IPS-20b (cell line): ENCODE data around the gene NAALADL1.
A peak's percentile ranks its signal among the peaks of the same experiment; 100 is the strongest.

Experiments used
- H3K27ac ChIP-seq: one replicate; pipeline ENCODE4 v1.5.1; 2013; ENCODE audit warnings: low read length
- H3K27me3 ChIP-seq: 2 replicates; pipeline ENCODE4 v1.6.1; 2013; ENCODE audit warnings: mild to moderate bottlenecking, low read length, inconsistent platforms; ENCODE audit not compliant: insufficient read depth
- H3K36me3 ChIP-seq: 2 replicates; pipeline ENCODE4 v1.6.1; 2013; ENCODE audit warnings: low read depth, mild to moderate bottlenecking, inconsistent platforms, low read length, moderate library complexity; ENCODE audit not compliant: insufficient read depth
- H3K4me1 ChIP-seq: 2 replicates; pipeline ENCODE4 v1.6.1; 2013; ENCODE audit warnings: mild to moderate bottlenecking, control low read depth, inconsistent platforms, low read length, moderate library complexity; ENCODE audit not compliant: insufficient read depth
- H3K4me3 ChIP-seq: 2 replicates; pipeline ENCODE4 v1.5.1; 2013; ENCODE audit warnings: mild to moderate bottlenecking, low read length, inconsistent platforms
- H3K9ac ChIP-seq: 2 replicates; pipeline ENCODE4 v1.6.1; 2013; ENCODE audit warnings: low read depth, mild to moderate bottlenecking, inconsistent platforms, low read length, moderate library complexity
- H3K9me3 ChIP-seq: 2 replicates; pipeline ENCODE4 v1.6.1; 2013; ENCODE audit warnings: mild to moderate bottlenecking, low read depth, low read length, inconsistent platforms; ENCODE audit not compliant: insufficient read depth

NAALADL1 gene

DNA sequence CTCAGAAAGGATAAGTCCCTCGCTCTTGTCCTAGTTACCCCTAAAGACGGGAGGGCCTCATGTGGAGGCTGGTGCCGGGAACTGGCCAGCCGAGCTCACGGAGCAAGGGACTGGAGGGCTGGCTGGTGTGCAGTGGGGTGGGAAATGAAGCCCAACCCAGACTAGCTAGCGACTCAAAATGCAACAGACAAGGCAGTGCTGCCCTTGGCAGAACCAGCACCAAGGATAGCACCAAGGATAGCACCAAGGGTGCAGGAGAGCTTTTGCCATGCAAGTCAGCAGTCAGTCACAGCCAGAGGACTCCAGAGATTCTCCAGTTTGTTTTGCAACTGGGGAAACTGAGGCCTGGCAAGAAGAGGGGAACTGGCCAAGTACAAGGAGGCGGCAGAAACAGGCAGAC, 55.1 kb downstream of the NAALADL1 start:
- Histone ChIP-seq H3K27me3 (no peaks in the 10 kb centered on the region), H3K4me1 (no peaks in the 10 kb centered on the region), H3K27ac (no peak overlapping the region), H3K4me3 (no peak overlapping the region), H3K9ac (no peak overlapping the region), H3K36me3 (no peaks in the 10 kb centered on the region), H3K9me3 (no peaks in the 10 kb centered on the region)

DNA sequence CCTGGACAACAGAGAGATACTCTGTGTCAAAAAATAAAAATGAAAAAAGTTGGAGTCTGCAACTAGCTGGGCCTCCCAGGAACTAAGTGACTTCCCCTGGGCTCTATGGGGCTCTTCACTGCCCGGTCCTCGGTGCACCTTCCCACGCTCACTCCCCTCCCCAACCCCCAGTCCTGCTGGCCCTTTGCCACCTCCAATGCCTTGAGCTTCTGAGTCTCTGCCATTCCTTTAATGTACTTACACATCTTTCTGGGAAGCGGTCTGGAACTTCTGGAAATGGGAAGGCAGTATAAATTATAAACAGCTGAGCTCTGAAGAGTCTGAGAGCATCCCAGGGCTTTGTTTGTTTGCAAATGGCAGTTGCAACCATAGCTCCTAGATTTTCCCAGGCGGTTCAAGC, 55.6 kb downstream of the NAALADL1 start:
- no peaks in the 10 kb centered on the region for H3K9me3 ChIP-seq
- no peaks in the 10 kb centered on the region for H3K36me3 ChIP-seq
- no peak overlapping the region for H3K9ac ChIP-seq
- no peaks in the 10 kb centered on the region for H3K27me3 ChIP-seq
- H3K4me1 ChIP-seq, result no peaks in the 10 kb centered on the region
- H3K27ac ChIP-seq, result no peak overlapping the region
- H3K4me3 ChIP-seq, result no peak overlapping the region

- no peak overlapping the region for H3K27ac ChIP-seq
These were observed 58.9 kb downstream of the NAALADL1 start for GRCh38 chr11:64999478-64999877.

DNA sequence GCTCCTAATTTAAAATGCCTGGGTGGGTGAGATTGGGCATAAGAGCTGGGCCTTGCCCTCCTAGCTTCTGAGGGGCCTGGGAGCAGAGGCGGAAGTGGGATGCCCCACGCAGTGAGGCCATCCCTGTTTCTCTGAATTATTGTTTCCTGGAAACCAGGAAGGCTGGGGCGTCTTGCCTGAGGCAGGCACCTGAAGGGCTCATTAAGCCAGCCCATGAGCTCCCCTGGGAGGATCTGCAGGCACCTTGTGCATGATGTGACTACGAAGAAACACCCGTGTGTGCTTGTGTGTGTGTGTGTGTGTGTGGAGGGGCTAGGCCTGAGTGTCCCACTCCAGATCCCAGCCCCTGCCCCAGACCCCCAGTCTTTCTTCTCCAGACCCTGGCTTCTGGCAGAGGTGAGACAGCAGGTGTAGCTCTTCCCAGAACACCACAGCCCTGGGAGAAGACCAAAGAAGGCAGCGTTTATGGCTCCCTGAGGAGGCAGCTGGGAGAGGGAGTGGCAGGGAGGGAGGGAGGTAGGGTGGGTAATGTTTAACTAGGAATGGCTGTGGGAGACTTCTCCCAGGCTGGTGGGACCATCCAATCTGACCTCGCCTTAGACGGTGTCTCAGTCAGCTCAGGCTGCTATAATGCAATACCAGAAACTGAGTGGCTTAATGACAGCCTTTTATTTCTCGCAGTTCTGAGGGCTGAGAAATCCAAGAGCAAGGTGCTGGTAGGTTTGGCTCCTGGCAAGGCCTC, 59.5 kb downstream of the NAALADL1 start:
- Histone ChIP-seq H3K9me3 (no peaks in the 10 kb centered on the region), H3K27ac (no peak overlapping the region), H3K4me3 (no peak overlapping the region), H3K9ac (no peak overlapping the region), H3K4me1 (no peaks in the 10 kb centered on the region), H3K27me3 (no peaks in the 10 kb centered on the region), H3K36me3 (no peaks in the 10 kb centered on the region)

More at GRCh38 chr11:64999478-64999877, 58.9 kb downstream of the NAALADL1 start:
- Histone ChIP-seq H3K9ac (no peak overlapping the region), H3K4me3 (no peak overlapping the region), H3K36me3 (no peaks in the 10 kb centered on the region), H3K27me3 (no peaks in the 10 kb centered on the region), H3K4me1 (no peaks in the 10 kb centered on the region), H3K9me3 (no peaks in the 10 kb centered on the region)

DNA sequence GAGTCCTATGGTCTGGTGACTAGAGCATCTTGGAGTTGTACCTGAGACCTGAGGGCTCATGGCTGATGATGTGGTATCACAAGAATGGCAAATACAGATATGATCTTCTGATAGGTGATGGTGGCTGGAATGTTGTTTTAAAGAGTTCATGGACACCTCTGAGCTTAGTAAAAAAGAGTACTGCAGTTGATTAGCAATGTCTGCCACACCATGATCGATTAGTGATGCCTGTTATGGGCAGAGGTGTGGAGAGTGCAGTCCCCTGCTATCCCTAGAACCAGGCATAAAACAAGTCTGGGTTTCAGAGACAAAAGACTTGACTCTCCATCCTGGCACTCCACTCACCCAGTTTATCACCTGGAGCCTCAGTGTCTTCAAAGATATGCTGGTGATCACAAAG, 60.2 kb downstream of the NAALADL1 start:
- Histone ChIP-seq H3K4me1 (no peaks in the 10 kb centered on the region), H3K27ac (no peak overlapping the region)

GRCh38 chr11:64996710-64997380, 61.5 kb downstream of the NAALADL1 start, which contains the start of gene BATF2:
Gene BATF2, minus strand, starts transcription at chr11:64996971. Its CDS starts 57 bp downstream, at chr11:64996914.
- H3K4me3 ChIP-seq, result peak within 1 kb of the TSS; percentile 38; the same call in 1 of the 2 replicates
- peak within 1 kb of the TSS; percentile 33; the same call in 1 of the 2 replicates for H3K9ac ChIP-seq
- H3K27ac ChIP-seq, result no peak within 1 kb of the TSS

More for the DNA sequence above, 60.2 kb downstream of the NAALADL1 start:
- H3K36me3 ChIP-seq, result no peaks in the 10 kb centered on the region
- no peaks in the 10 kb centered on the region for H3K9me3 ChIP-seq
- no peaks in the 10 kb centered on the region for H3K27me3 ChIP-seq
- H3K9ac ChIP-seq, result no peak overlapping the region
- no peak overlapping the region for H3K4me3 ChIP-seq

GRCh38 chr11:64996327-64996709, 62.0 kb downstream of the NAALADL1 start:
- Histone ChIP-seq H3K9ac (peak overlapping the region; percentile 33; the same call in 1 of the 2 replicates), H3K36me3 (no peaks in the 10 kb centered on the region), H3K27me3 (no peaks in the 10 kb centered on the region), H3K9me3 (no peaks in the 10 kb centered on the region), H3K27ac (no peak overlapping the region), H3K4me3 (peak overlapping the region; percentile 38; the same call in 1 of the 2 replicates), H3K4me1 (no peaks in the 10 kb centered on the region)

More at GRCh38 chr11:64996710-64997380, 61.5 kb downstream of the NAALADL1 start, which contains the start of gene BATF2:
- no peaks in the 10 kb centered on the region for H3K9me3 ChIP-seq
- H3K4me1 ChIP-seq, result no peaks in the 10 kb centered on the region
- H3K27me3 ChIP-seq, result no peaks in the 10 kb centered on the region
- no peaks in the 10 kb centered on the region for H3K36me3 ChIP-seq
